GM18507 (cell line): ENCODE data around the gene HOXC11.

ENCODE experiments used
- DNase-seq: peaks from one replicate; pipeline ENCODE4 v3.0.0; 2011; ENCODE audit warnings: low read depth; ENCODE audit not compliant: insufficient read length; ENCODE audit errors: extremely low spot score
- FAIRE-seq: peaks from 2 replicates; lab custom pipeline; 2011; peaks lifted over from hg19 to GRCh38; lab: Jason Lieb, UNC

The HOXC11 gene

GRCh38 chr12:53981634-53982565, 9.0 kb downstream of the HOXC11 start:
- no peak for FAIRE-seq
- no peak for DNase-seq

DNA sequence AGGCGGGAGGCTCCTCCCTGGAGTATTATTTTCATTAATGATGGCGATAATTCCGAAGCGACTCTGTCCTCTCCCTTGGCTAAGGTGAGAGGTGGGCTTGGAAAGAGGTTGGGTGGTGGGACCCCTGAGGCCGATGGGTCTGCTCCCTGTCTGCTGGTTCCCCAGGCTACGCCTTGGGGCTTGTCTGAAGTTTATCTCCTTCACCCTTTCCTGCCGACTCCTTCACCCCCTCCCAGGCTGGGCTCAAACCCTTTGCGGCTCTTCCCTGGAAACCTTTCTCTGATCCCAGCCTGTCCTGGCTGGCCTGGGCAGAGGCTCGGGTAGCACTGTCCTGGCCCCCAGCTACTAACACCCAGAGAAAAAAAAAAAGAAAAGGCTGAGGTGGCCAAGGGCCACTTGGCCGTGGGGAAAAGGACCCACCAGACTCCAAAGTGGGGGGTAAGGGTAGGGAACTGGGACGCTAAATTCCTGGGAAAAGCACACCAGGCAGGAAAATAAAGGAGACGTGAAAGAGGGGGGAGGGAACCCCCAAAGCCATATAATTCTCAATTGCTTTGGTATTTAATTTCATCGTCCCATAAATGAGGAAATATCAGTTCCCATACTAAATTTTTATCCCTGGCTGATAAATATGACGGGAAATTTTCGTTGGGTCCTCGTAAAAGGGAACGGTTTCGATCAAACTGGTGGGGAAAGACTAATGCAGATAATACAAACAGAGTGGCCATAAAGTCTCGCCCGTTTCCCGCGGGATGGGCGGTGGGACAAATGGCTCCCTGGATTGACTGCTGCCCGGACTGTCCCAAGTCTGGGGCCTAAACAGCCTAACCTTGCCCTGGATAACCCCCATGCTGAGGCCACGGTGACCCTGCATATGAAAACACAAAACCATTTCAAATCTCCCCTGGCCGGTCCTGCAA, 10.0 kb downstream of the HOXC11 start:
- no peak for FAIRE-seq

GRCh38 chr12:53983568-53983949, 10.6 kb downstream of the HOXC11 start:
- DNase-seq (no peak), FAIRE-seq (no peak)

More for the DNA sequence above, 10.0 kb downstream of the HOXC11 start:
- DNase-seq: no peak

DNA sequence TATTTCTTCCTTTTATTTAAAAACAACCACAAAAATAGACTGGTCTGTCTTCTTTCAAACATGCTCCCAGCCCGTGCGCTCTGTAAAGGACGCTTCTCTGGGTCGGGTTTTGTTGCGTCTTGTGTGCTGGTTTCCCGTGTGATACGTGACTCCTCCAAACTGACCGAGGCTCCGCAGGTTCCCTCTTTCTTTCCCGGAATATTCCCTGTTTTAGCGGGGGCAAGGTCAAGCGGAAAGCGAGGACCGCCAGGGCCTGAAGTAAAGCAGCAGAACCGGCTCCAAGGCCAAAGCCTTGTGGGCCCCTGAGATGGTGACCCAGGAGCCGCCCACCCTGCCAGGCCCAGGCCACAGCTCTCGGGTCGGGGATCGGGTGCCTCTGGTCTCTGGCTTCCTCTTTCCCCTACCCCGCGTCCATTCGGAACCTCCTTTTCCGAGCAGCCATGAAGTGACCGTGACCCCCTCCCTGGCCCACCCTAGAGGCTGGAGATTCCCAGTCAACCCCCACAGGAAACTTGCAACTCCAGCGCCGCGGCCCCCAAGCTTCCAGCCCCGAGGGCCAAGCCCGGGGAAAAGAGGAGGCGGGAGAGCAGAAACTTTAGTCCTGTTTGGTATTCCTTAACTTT, 11.1 kb downstream of the HOXC11 start:
- no peak for FAIRE-seq
- DNase-seq: no peak

DNA sequence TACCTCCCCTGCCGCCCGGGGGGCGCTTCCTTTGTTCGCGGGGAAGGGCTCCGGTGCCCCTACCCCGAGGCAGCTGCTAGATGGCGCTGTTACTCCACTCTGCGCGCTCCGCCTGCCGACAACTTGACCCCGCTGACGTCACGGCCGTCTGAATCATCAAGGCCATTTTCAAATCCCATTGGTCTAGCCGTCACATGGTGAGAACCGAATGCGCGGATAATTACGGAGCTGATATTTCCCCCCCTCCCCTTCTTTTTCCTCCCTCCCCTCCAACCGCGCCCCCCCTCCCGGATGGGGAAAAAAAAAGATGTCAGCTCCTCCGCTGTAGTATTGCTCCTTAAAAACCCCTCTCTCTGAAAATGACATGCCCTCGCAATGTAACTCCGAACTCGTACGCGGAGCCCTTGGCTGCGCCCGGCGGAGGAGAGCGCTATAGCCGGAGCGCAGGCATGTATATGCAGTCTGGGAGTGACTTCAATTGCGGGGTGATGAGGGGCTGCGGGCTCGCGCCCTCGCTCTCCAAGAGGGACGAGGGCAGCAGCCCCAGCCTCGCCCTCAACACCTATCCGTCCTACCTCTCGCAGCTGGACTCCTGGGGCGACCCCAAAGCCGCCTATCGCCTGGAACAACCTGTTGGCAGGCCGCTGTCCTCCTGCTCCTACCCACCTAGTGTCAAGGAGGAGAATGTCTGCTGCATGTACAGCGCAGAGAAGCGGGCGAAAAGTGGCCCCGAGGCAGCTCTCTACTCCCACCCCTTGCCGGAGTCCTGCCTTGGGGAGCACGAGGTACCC, 12.2 kb downstream of the HOXC11 start, which contains the start of gene HOXC10:
HOXC10 (plus strand) TSS at position 246 of the 791 bp plus-strand sequence; CDS start at position 360, 114 bp downstream.
- peak; percentile 61 for DNase-seq
- FAIRE-seq: peak; percentile 75

- DNase-seq: no peak
- FAIRE-seq: no peak
These were observed 12.7 kb downstream of the HOXC11 start for GRCh38 chr12:53985692-53985993.

DNA sequence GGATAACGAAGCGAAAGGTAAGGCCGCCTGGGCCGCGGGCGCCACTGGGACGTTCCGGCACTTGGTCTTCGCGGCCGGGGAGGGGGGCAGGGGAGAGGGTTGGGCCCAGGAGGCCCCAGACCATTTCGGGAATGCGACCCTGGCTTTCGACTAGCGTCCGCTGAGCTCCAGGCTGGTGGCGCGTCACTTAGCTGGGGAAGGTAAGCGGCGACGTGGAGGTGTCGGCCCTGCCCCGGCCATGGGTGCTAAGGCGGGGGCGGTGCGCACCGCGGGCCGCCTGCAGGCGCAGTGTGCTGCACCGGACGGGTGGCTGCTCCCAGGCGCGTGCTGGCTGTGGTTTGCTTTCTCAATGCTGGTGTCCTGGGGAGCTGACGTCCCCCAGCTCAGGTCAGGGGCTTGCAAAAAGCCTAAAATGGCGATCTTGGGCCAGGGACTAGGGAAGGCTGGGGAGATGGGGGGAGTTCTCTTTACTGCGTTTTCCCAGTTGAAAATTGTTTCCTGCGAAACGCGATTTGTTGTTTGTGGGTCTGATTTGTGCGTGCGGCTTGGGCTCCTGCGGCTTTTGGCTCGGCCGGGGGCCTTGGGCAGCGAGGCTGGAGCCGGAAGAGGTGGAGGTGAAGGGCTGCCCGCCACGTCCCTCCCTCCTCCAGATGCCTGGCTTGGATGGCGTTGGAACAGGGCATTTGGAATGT, 13.2 kb downstream of the HOXC11 start:
- DNase-seq (no peak), FAIRE-seq (no peak)

DNA sequence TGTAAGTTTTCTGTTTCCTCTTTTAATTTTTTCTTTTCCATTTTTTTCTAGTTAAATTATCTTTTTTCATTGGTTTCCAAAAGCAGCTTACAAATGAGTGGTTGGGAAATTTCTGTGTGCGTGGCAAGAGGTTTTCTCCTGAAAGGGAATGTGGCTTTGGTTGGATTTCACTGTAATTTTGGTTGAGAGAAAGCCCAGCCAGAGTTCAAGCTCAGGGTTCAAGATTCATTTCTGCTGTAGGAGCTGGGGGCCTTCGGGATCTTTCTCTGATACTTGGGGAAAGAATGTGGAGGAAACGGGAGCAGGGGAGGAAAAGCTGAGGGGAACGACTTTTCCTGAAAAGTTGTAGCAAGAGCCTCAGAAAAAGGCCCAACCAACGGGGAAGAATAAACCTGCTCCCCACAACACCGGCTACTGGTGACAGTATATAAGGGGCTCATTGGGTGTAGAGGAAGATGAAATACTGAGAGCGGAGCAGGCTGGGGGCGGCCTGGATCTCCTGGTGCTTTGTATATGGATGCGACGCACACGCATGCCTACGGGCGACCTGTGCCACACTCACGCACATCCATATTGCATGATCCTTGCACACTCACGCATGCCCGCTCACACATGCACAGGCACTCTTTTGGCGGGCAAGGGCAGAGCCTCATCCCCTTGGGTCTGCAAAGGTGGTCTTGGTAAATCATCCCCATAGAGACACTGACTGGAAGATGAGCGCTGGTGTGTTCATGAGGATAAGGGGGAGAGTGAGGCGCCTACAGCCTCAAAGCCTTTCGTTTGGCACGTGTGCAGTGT, 14.0 kb downstream of the HOXC11 start:
- FAIRE-seq (no peak), DNase-seq (no peak)

- DNase-seq: no peak
- FAIRE-seq: no peak
These were observed 14.9 kb downstream of the HOXC11 start for GRCh38 chr12:53987787-53988230.

DNA sequence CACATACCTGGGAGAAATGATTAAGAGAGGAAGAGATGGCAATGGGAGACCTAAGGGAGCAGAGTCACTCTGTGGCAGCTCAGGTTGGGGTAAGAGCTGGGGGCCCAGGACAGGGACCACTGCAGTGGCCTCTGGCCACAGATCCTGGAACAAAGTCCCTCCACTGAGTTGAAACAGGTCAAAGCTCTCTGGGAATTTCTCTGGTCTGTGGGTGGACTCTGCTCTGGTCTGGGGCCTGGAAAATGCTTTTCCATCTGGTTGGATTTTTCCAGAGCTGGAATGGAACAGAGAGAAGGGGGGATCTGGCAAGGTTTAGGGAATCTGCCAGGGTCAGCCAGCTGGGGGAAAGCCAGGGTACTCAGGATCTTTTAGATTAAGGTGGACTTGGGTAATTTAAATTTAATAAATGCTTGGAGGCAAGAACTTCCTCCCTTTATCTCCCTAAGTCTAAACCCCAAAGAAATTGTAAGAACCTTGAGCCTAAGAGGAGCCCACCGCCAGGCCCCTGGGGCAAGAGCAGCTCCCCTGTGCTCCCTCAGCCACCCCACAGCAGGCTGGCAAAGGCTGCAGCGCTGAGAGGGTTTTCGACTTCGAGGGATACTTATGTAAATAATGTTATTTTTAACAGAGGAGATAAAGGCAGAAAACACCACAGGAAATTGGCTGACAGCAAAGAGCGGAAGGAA, 15.8 kb downstream of the HOXC11 start:
- no peak for FAIRE-seq

DNA sequence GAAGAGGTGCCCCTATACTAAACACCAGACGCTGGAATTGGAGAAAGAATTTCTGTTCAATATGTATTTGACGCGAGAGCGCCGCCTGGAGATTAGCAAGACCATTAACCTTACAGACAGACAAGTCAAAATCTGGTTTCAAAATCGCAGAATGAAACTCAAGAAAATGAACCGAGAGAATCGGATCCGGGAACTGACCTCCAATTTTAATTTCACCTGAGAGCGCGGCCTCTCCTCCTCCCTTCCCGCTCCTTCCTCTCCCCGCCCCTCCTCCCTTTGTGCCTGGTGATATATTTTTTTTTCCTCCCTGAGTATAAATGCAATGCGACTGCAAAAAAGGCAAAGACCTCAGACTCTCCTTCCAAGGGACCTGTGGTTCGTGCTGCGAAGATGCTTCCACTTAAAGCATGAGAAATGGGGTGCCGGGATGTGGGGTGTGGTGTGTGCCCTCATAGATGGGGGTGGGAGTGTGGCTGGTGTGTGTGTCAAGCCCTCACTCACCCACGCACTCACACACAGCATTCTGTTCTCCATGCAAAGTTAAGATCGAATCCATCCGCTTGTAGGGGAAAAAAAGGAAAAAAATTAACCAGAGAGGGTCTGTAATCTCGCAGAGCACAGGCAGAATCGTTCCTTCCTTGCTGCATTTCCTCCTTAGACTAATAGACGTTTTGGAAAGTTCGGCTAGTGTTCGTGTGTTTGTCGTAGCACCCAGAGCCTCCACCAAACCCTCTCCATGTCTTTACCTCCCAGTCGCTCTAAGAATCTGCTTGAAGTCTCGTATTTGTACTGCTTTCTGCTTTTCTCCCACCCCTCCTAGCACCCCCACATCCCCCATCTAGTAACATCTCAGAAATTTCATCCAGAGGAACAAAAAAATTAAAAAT, 16.5 kb downstream of the HOXC11 start:
- FAIRE-seq (peak; percentile 85), DNase-seq (peak; percentile 29)

More for the DNA sequence above, 15.8 kb downstream of the HOXC11 start:
- DNase-seq: no peak

- no peak for FAIRE-seq
These were observed 17.6 kb downstream of the HOXC11 start for GRCh38 chr12:53990311-53991076.

GRCh38 chr12:53991077-53991460, 18.1 kb downstream of the HOXC11 start:
- no peak for FAIRE-seq
- DNase-seq: no peak

More at GRCh38 chr12:53990311-53991076, 17.6 kb downstream of the HOXC11 start:
- DNase-seq: no peak

DNA sequence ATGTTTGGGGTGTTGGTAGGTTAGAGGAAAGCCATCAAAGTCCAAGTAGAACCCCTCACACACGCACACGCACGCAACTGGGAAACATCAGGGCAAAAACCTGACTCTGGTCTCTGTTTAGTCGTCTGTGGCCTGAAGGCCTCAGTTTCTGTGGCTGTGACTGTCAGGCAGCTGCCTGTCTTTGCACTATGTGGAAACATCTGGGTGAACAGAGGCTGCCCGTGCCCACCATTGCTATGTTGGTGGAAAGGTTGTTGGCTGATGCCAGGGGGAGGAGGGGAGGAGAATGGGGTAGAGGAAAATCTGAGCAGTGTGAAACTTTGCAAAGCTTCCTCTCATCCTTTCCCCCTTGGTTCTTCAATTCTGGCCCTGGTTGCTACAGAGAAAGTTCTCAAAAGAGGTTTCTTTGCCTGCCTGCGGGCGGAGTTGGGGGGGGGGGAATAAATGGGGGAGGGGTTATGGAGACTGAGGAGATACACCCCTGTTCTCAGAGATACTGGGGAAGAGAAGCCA, 19.5 kb downstream of the HOXC11 start:
- DNase-seq: no peak
- FAIRE-seq: no peak
